ENCODE data around the gene DLGAP4.

Gene DLGAP4

GRCh38 chr20:36538026-36538722 lies 232.0 kb downstream of the DLGAP4 start:
- DNase-seq (ENCODE audit: low read depth), result no peak

DNA sequence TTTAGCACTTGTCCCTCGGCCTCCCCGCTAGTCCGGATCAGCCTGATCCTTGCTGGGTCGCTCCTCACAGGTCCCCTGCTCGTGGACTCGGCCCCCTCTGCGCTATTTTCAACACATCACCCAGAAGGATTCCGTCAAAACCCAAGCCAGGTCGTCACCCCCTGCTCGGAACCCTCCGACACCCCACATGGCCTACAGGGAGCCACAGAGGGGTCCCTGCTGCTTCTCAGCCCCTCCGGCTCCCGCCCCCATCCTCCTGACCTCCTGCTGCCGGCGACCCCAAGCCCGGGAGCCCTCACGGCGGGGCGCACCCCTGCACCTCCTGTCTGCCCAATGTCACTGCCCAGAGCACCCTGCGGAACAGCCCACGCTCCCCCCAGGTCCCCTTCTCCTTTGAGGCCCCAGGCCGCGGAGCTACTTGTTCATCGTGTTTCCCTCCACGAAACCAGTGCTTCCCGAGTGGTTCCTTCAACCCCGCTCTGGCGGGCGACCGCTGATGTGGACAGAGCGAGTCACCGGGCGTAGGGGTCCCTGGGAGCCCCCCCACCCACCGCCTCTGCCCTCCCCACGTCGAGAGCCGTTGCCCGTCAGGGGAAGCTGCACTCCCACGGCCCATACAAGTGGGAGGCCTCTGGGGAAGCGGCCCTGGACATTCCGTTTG lies 234.5 kb downstream of the DLGAP4 start:
- no peak for DNase-seq (ENCODE audit: low read depth)

- no peak for DNase-seq (ENCODE audit: low read depth)
These were observed 235.2 kb downstream of the DLGAP4 start, which contains the start of gene MYL9 for GRCh38 chr20:36541227-36541767. Gene MYL9, plus strand, starts transcription at chr20:36541519. Its CDS starts 3,366 bp downstream, at chr20:36544885.

DNA sequence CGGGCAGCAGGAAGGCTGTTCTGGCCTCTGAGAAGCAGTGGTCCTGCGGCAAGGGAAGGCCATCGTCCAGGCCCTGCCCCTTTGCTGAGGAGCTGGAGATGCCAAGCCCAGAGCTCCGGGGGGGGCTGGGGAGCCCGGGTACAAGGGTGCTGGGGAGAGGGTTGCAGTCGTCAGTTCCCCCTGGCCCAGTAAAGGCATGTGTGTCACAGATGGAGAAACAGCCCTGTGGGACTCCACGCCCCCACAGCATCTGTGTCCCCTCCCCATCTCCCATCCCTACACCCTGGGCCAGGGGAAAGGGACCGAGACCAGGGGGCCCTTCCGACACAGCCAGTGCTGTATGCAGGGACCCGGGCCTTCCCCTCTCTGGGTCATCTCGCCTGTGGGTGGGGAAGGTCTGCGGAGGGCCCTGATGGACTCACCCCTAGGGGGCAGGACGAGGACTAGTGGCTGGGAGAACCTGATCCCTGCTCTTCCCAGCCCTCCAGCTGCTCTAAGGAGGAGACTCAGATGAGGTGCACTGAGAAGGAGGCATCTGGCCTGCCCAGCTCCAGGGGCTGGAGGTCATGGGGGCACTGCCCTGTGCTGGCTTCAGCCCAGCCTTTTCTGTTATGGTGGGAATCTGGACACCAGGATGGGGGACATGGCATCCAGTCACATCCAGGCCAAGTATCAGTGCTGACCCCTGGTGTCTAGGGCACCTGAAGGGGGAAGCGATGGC lies 235.8 kb downstream of the DLGAP4 start:
- DNase-seq (ENCODE audit: low read depth), result no peak

GRCh38 chr20:36542516-36543183 lies 236.5 kb downstream of the DLGAP4 start:
- no peak for DNase-seq (ENCODE audit: low read depth)

DNA sequence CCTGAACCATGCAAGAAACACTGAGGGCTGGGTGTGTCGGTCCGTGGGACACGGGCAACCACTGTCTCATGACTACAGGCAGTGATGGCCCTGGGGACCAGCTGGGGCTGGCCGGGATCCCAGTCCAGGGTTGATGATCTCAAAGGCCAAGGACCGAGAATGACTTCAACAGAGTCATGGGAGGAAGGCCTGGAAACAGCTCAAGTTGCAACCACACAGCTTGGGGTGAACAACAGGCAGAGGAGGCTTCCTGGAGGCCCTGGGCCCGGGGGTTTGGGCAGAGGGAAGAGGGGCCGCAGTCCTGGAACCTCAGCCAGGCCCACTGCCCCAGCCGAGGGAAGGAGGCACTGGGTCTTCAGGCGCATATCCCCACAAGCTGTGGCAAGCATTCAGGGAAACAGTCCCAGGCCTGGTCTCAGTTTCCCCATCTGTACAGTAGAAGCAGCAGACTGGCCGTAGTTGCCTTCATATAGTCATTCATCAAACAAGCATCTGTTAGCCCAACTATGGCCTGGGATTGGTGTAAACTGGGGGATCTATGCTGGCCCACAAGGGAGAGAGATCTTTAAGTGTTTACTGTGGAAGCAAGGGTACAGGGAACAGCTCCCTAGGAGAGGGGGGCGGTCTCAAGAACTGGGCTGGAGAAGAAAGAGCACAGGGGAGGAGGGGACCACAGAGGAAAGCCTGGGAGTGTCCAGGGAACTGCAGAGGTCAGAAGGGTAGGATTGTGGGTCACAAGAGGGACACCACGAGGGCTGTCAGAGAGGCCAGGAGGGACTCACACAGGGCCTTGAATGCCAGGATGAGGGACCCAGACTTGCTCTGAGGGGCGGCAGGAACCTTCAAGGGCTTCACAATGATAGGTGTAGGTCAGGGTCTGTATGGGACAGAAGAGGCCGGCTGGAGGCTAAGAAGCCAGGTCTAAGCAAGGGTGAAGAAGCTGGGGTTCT lies 237.3 kb downstream of the DLGAP4 start:
- no peak for DNase-seq (ENCODE audit: low read depth)

DNA sequence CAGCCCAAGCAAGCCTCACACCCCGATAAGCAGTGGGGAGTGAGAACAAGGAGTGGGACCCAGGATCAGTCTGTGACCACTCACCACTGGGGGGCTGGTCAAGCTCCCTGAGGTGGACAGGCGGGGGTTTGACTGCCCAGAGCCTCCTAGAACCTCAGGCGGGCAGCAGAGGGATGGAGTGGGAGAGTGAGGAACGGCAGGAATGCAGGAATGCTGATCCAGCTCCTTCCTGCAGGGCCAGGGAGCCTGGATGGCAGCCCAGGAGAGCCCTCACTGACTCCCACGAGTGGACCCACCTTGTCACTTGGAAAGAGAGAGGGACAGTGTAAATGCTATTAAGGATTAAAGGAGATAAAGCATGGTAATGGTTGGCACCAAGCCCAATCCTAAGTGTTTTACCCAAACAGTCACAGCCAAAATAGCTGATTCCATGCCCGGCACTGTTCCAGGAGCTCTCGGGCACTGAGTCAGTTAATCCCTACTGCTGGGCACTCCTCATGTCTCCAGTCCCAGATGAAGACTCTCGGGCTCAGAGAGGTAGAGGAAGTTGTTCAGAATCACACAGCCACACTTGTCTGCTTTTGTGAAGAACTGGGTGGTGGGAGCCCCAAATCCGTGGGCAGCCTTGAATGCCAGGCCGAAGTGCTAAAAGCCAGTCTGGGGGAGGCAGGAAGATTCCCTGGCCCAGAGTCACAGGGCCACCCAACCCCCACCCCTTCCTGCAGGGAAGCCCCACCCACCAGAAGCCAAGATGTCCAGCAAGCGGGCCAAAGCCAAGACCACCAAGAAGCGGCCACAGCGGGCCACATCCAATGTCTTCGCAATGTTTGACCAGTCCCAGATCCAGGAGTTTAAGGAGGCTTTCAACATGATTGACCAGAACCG lies 238.2 kb downstream of the DLGAP4 start:
- no peak for DNase-seq (ENCODE audit: low read depth)

DNA sequence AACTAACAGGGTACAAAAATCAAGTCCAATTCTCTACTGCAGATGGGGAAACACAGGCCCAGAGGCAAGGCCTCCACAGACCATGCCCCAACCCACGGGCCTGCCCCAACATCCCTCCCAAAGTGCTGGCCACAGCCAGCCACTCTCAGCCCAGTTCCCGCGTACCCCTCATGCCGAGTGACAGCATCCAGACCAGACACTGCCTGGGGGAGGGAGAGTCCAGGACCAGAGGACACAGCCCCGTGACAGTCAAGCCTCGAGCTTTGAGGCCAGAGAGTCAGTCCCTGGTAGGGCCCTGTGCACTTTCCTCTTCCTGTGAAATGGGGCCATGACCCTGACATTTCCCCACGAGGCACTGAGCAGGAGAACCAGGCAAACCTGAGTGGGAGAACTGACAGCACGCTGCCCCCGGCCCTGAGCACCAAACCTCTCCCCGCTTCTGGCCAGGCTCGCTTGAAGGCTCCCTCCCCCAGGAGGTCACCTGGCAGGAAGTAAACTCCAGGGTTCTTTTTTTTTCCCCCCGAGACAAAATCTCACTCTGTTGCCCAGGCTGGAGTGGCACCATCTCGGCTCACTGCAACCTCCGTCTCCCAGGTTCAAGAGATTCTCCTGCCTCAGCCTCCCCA lies 240.1 kb downstream of the DLGAP4 start:
- DNase-seq (ENCODE audit: low read depth), result no peak

DNA sequence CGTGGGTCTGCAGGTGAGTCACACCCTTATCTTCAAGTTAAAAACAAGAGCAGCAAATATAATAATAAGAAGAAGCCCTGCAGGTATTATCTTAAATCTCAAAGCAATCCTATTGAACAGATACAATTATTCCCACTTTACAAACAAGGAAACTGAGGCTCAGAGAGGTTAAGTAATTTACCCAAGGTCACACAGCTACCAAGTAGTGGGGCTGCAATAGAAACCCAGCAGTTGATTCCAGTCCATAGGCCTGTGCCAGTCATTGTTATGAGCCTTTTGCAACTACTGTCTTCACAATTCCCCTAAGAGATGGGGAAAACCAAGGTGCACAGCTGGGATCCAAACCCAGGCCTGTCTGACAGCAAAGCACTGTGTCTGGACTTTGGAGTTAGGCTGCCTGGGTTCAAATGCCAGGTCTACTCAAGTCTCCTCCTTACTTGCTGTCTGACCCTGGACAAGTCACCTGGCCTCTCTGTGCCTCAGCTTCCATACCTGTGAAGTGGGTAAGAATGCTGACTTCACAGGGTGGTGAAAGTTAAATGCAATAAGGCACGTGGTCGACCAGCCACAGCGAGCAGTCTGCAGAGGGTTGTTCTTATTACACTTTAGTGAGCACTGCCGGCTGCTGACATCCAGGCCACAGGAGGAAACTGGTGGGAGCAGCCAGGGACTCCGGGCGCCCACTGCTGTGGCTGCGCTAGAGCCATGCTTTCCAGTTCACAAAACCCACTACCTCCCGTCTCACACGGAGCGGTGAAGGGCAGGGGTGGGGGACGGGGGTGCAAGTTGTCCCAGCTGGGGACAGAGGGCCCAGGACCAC lies 241.3 kb downstream of the DLGAP4 start:
- no peak for DNase-seq (ENCODE audit: low read depth)

DNA sequence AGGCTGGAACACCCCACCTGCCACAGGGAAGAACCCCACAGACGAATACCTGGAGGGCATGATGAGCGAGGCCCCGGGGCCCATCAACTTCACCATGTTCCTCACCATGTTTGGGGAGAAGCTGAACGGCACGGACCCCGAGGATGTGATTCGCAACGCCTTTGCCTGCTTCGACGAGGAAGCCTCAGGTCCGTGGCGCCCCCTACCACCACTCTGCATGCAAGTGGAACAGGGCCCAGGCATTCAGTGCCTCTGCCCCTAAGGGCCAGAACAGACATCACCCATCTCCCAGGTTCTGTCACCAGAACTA lies 241.8 kb downstream of the DLGAP4 start:
- no peak for DNase-seq (ENCODE audit: low read depth)

DNA sequence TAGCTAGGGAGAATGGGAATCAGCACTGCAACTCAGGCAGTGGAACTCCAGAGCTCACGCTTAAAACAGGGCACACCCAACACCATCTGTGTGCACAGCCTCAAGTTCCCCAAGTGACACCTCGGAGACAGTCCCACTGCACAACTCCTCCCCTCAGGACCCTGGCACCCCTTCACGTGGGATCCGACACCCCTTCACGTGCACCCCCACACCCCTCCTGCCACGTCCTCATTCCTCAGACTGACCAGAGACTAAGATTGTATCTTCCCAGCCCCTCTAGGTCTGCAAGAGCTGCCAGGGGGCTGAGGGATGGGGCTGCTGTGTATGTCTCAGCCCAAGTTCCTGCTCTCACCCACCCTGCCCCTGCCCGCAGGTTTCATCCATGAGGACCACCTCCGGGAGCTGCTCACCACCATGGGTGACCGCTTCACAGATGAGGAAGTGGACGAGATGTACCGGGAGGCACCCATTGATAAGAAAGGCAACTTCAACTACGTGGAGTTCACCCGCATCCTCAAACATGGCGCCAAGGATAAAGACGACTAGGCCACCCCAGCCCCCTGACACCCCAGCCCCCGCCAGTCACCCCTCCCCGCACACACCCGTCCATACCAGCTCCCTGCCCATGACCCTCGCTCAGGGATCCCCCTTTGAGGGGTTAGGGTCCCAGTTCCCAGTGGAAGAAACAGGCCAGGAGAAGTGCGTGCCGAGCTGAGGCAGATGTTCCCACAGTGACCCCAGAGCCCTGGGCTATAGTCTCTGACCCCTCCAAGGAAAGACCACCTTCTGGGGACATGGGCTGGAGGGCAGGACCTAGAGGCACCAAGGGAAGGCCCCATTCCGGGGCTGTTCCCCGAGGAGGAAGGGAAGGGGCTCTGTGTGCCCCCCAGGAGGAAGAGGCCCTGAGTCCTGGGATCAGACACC lies 242.8 kb downstream of the DLGAP4 start:
- DNase-seq (ENCODE audit: low read depth), result no peak

GRCh38 chr20:36549628-36549941 lies 243.4 kb downstream of the DLGAP4 start:
- no peak for DNase-seq (ENCODE audit: low read depth)

DNA sequence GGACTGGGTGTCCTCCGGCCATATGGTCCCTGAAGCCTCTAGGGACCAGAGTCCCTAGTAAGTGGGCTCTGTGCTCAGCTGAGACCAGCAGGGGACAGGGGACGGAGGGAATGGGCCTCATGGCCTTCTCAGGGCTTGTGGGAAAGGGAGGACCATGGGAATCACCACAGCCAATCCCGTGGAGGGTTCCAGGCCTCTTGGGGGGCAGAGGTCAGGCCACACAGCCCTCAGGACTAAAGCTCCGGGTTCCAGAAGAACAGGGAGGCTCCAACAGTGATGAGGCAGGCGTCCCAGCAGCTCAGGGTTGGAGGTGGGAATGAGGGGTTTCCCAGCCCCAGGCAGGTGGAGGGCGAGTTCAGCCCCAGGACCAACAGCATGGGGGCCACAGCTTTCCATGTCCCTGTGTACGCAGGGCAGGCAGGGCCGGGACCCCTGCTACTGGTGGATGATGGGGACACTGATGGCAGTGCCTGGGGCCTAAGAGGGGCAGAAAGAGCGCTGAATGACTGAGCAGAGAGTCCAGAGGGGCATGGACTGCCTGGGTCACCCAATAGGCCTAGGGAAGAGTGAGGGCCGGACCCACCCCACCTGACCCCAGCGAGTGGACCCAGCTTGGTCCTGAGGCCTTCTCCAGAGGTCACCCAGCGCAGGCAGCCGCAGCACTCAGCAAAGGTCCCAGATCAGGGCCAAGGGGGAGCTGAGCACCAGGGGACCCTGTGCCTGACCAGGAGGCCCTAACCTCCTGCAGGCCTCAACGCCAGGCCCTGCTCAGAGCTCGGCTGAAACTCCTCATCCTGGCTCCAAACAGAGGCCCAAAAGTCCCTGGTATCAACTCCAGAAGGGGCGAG lies 244.0 kb downstream of the DLGAP4 start:
- DNase-seq (ENCODE audit: low read depth), result no peak

GRCh38 chr20:36550790-36551299 lies 244.7 kb downstream of the DLGAP4 start:
- no peak for DNase-seq (ENCODE audit: low read depth)

GRCh38 chr20:36555248-36555647 lies 249.1 kb downstream of the DLGAP4 start:
- DNase-seq (ENCODE audit: low read depth), result no peak

DNA sequence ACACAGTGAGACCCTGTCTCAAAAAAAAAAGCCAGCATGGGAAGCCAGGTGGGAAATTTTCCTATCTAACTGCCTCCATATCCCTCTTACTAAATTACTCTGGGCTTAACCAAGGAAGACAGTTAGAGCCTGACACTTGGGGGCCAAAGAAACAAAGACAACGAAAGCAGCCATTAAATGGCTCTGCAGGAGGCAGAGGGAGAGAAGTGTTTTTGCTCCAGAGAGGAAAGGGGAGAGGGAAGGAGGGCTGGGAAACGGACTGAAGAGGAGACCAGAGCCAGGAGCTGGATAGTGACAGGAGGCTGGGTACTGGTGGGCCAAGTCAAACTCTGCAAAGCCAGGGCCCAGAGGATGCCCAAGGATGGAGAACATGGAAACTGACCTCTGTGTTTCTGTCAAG lies 256.6 kb downstream of the DLGAP4 start:
- no peak for DNase-seq (ENCODE audit: low read depth)

- no peak for DNase-seq (ENCODE audit: low read depth)
These were observed 257.2 kb downstream of the DLGAP4 start for GRCh38 chr20:36563374-36563773.

Measured in stimulated activated CD8-positive, alpha-beta memory T cell treated with anti-CD3 and anti-CD28 coated beads, Interleukin-12 subunit alpha, Interleukin-12 subunit beta, amount 100 ng/mL, for 1 hour (primary cell).